MM.1S (cell line): ENCODE data around the gene CAMSAP1.

ENCODE experiments used
- CTCF ChIP-seq: fragments of 300-600 bp; sonication (generic); IDR thresholded peaks from 2 replicates; pipeline ENCODE4 v1.5.1; 2016; ENCODE audit warnings: antibody characterized with exemption, low read length, mixed read lengths
- EZH2 ChIP-seq: fragments of 300-600 bp; sonication (generic); optimal IDR thresholded peaks from 2 replicates; pipeline ENCODE3; 2017; ENCODE audit warnings: low read depth, mild to moderate bottlenecking, antibody characterized with exemption, low read length, mixed read lengths
- EZH2phosphoT487 ChIP-seq: fragments of 300-600 bp; sonication (generic); IDR thresholded peaks from 2 replicates; pipeline ENCODE4 v1.6.1; 2018; ENCODE audit warnings: antibody characterized with exemption, low read length

DNA sequence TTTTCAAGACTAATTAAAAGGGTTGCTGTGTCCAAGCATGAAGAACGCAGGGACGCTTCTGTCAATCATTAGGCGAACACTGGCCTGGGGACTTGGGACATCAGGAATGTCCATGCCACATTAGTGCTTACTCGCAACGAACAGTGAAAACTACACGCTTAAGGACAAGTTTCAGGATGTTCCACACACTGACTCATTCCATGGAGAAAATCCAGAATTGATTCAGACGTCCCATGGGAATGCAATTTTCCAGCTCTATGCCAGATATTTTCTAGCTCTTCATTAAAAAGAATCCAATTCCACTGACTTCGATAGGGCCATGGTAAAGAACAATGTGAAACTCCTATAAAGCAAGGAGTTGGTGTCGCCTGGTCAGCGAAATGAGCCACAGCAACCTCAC is 98.2 kb downstream of the CAMSAP1 start:
- TF ChIP-seq CTCF (no peak), EZH2 (no peak), EZH2phosphoT487 (no peak)
